Ovary (tissue), 9 donors: Measurements from ENCODE around the gene THSD4. TPM values are rescaled to one million over a fixed set of nuclear protein-coding genes. Genes with fewer than 3 reads are reported as not detected.

Experiments used
- DNase-seq, 5 donors: peaks; one replicate each; pipeline ENCODE4 v3.0.0-alpha.2; 2019 to 2020
- H3K27ac ChIP-seq, 2 donors: fragments of 200-600 bp; one replicate each; pipeline versions ENCODE4 v1.5.1 to v1.8.0; 2019 to 2022
- H3K27me3 ChIP-seq: fragments of 200-600 bp; one replicate; pipeline ENCODE4 v1.8.0; 2022
- H3K36me3 ChIP-seq: fragments of 200-600 bp; sonication (generic); one replicate; pipeline ENCODE4 v1.5.1; 2019
- H3K4me1 ChIP-seq: one replicate; pipeline ENCODE4 v1.8.1; 2013; ENCODE audit warnings: mild to moderate bottlenecking, moderate library complexity; ENCODE audit not compliant: insufficient read depth
- H3K4me3 ChIP-seq: fragments of 200-600 bp; sonication (generic); one replicate; pipeline ENCODE4 v1.5.1; 2017
- H3K9me3 ChIP-seq, 2 donors: fragments of 200-600 bp in 1 of 2; sonication (generic) in 1 of 2; one replicate each; pipeline versions ENCODE4 v1.5.1 to v1.8.1; 2013 to 2019; ENCODE audit warnings: mild to moderate bottlenecking in 1 of 2, moderate library complexity in 1 of 2
- CTCF ChIP-seq, 3 donors: fragments of 450-650 bp in 2 of 3; fragments of 200-600 bp in 1 of 3; IDR thresholded peaks; one replicate each; pipeline versions ENCODE4 v1.5.1 to v1.8.0; 2016 to 2022; ENCODE audit warnings: antibody characterized with exemption in 3 of 3, mild to moderate bottlenecking in 1 of 3
- EP300 ChIP-seq: sonication (generic); formaldehyde crosslinking; IDR thresholded peaks from one replicate; pipeline ENCODE4 v1.6.1; 2017; ENCODE audit warnings: antibody characterized with exemption
- POLR2A ChIP-seq: fragments of 450-650 bp; IDR thresholded peaks from one replicate; pipeline ENCODE4 v1.6.1; 2017; ENCODE audit warnings: antibody characterized with exemption, mild to moderate bottlenecking, moderate library complexity
- WGBS, 3 donors: extraction: QIAGEN DNeasy Blood & Tissue Kit in 1 of 3; methylation state at CpG; one replicate each; pipeline versions ENCODE4 v1.1.5 to v1.1.7; 2013 to 2017; 5-methylcytosine and 5-hydroxymethylcytosine counted together
- intact Hi-C, 4 donors: fragments of 100-400 bp; cut with DNase I; formaldehyde crosslinking; loops; one replicate each; pipeline versions ENCODE4 v1.11.0 to v1.15.1; 2022 to 2023
- polyA plus RNA-seq, 2 donors: library from polyadenylated mRNA; stranded (reverse); fragments of 200-250 nt in 1 of 2; fragments of 350-450 nt in 1 of 2; fragmentation: Illumina TruSeq in 1 of 2; extraction: RNeasy Lipid Tissue Mini Kit (QIAGEN cat#74804) in 1 of 2; gene quantifications; one replicate each; pipeline ENCODE4 v1.2.3, GENCODE V29; 2013 to 2014
- total RNA-seq, 7 donors: library from RNA; depleted of rRNA in 2 of 7; stranded (reverse); fragments of >200 nt in 2 of 7; fragmentation: NEBNext Ultra II Directional in 3 of 7; extraction: Animal tissue kit (Norgen Biotek cat#: 25700) in 3 of 7; gene quantifications; one replicate each; pipeline versions ENCODE4 v1.1.0 to v1.2.4, GENCODE V29; 2016 to 2023
- donor health status: DM: no; HTN: no; CAD: no; lungs with moderate emphysema.
- donor health status: DM: no; HTN: no; CAD: no.
- donor health status: Bipolar disorder and iron deficiency.
- donor health status: DM: yes; HTN: yes; CAD: no.
- donor health status: DM: no; HTN: no; CAD: no.
- donor health status: DM: yes; HTN: yes; CAD: no.

The THSD4 gene
- total and polyA plus RNA-seq, 9 donors = 3.2 to 53.4 (median 13.5) TPM

- intact Hi-C loops = no loop called here
- DNase-seq = no peak
- TF ChIP-seq CTCF (IDR thresholded peaks at IDR 0.05) = no peak
- TF ChIP-seq EP300 = no peak
- no peak for TF ChIP-seq POLR2A
- 91 to 95% (median 92%) methylated on average over 1 of the region's 1 CpG for WGBS, 3 donors
- no peak overlapping the region for H3K4me3 ChIP-seq
- H3K9me3 ChIP-seq = no peaks in the 10 kb centered on the region
- no peak overlapping the region for H3K27ac ChIP-seq
- no peaks in the 10 kb centered on the region for H3K4me1 ChIP-seq
- no peaks in the 10 kb centered on the region for H3K27me3 ChIP-seq
- no peaks in the 10 kb centered on the region for H3K36me3 ChIP-seq
Observed at GRCh38 chr15:71471347-71471746, 356.1 kb downstream of the THSD4 start.

- Histone ChIP-seq H3K4me3 (no peak overlapping the region), H3K27me3 (no peaks in the 10 kb centered on the region), H3K27ac (no peak overlapping the region), H3K9me3 (no peaks in the 10 kb centered on the region), H3K4me1 (no peaks in the 10 kb centered on the region), H3K36me3 (no peaks in the 10 kb centered on the region)
- TF ChIP-seq CTCF (IDR thresholded peaks at IDR 0.05) (no peak), EP300 (no peak), POLR2A (no peak)
- no peak for DNase-seq
- WGBS, 3 donors = 41 to 72% (median 44%) methylated on average over 4 of the region's 4 CpGs
- intact Hi-C loops = no loop called here
Observed at GRCh38 chr15:71472566-71472965, 357.3 kb downstream of the THSD4 start.

DNA sequence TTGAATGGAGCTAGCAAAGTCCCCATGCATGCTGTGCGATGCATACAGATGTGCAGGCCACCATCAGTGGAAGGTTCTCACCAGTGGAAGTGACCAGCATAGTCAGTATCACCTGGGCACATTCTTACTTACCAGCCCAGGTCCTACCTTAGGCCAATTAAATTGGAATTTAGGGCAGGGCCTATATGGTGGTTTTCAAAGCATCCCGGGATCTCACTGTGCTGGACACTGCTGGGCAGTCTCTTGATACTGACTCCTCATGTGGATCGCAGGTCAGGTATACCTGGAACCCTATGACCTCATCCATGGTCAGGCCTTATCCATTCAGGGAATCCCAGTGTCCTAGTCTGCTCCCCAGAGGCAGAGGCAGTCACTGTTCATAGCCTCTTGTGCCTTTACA, 358.5 kb downstream of the THSD4 start:
- no peaks in the 10 kb centered on the region for H3K9me3 ChIP-seq
- H3K4me3 ChIP-seq = no peak overlapping the region
- DNase-seq = no peak
- WGBS, 3 donors = 73 to 98% (median 97%) methylated on average over 3 of the region's 3 CpGs
- no peak overlapping the region for H3K27ac ChIP-seq
- no peaks in the 10 kb centered on the region for H3K36me3 ChIP-seq
- no peak for TF ChIP-seq CTCF (IDR thresholded peaks at IDR 0.05)
- TF ChIP-seq POLR2A = no peak
- TF ChIP-seq EP300 = no peak
- no peaks in the 10 kb centered on the region for H3K27me3 ChIP-seq
- intact Hi-C loops = no loop called here
- no peaks in the 10 kb centered on the region for H3K4me1 ChIP-seq

DNA sequence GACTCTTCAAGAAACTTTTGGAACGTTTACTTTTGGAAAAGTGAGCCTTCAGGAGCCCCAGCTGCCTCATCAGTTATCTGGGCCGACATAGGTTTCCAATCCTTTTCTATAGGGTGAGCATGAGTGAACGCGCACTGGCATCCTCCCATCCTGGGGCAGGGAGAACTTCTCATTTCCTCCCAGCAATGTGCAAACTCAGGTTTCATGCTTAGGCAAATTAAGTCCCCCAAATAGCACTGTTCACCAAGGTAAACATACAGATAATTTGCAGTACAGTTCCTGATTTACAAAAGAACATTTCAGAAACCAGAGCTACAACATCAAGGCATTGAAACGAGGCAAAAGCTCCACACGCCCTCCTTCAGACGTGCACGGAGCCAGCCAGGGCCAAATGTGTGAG, 361.6 kb downstream of the THSD4 start:
- intact Hi-C loops = no loop called here
- 70 to 84% (median 72%) methylated on average over 8 of the region's 8 CpGs for WGBS, 3 donors
- TF ChIP-seq POLR2A (no peak), CTCF (IDR thresholded peaks at IDR 0.05) (no peak), EP300 (no peak)

DNA sequence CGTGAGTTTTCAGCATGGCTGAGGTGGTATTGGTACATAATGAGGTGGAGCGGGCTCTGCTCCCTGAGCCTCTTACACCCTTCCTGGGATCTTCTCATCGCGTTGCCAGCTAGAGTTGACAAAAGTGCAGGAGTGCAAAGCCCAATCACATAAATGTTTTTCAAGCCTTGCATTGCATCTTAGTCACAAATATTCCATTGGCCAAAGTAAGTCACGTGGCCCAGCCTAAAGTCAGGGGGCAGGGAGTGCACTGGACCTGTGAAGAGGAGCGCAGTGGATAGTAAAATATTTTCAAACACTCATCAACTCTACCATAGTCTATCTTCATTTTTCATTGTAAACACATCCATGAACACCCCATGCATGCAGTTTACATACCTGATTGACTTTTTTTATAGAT, 365.3 kb downstream of the THSD4 start:
- Histone ChIP-seq H3K36me3 (no peaks in the 10 kb centered on the region), H3K27ac (no peak overlapping the region), H3K4me3 (no peak overlapping the region), H3K9me3 (no peaks in the 10 kb centered on the region), H3K27me3 (no peaks in the 10 kb centered on the region), H3K4me1 (no peaks in the 10 kb centered on the region)
- WGBS, 3 donors = 78 to 88% (median 79%) methylated on average over 6 of the region's 6 CpGs
- intact Hi-C loops = no loop called here
- TF ChIP-seq EP300 (no peak), POLR2A (no peak), CTCF (IDR thresholded peaks at IDR 0.05) (no peak)
- no peak for DNase-seq

More for the DNA sequence above, 361.6 kb downstream of the THSD4 start:
- no peaks in the 10 kb centered on the region for H3K4me1 ChIP-seq
- no peaks in the 10 kb centered on the region for H3K9me3 ChIP-seq
- no peaks in the 10 kb centered on the region for H3K27me3 ChIP-seq
- H3K4me3 ChIP-seq = no peak overlapping the region
- no peak for DNase-seq
- no peaks in the 10 kb centered on the region for H3K36me3 ChIP-seq
- no peak overlapping the region for H3K27ac ChIP-seq
